GM19455 (cell line): ENCODE measurements around the gene TTC34.
"Not testable (repeated sequence)": the region's sequence is repeated elsewhere in the genome, so short reads cannot be mapped to it uniquely, and the experiment has no call there.

Experiments used
- ATAC-seq: cut with Tn5 transposase; IDR thresholded peaks from one replicate; pipeline ENCODE4 v1.9.1; 2021; ENCODE audit not compliant: unreplicated experiment

The TTC34 gene

DNA sequence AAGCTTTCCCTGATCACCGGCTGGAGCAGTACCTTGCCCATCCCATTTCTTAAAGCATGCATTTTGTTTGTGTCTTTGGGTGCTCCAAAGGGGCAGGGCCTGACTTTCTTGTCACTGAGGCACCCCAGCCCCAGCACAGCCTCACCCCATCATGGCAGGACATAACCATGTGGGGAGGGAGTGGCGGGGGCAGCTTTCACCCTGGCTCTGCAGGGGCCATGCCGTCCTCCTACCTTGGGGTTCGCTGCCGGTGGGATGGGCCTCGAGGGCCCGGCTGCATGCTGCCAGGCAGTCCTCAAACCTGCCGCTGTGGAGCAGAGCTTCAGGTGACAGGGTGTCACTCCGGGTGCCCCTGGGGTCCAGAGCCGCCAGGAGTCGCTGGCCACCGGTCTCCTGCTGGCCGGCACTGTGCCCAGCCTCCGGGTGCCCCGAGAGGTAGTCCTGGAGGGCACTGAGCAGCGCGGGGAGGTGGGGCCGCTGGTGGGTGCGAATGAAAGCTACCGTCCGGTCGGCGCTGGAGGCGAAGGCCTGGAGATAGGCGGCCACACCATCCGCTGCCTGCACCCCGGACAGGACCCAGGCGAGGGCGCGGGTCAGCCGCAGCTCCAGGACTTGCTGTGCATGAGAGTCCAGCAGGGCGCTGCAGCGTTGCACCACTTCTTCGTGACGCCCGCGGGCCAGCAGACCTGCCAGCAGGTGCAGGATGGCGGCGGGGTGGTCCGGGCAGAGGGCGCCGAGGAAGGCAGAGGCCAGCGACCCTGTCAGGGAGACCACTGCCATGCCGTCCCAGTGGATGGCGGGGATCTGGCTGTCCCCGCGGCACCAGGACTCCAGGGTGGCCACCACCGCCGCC lies 1.5 kb downstream of the TTC34 start:
- ATAC-seq: no peak

DNA sequence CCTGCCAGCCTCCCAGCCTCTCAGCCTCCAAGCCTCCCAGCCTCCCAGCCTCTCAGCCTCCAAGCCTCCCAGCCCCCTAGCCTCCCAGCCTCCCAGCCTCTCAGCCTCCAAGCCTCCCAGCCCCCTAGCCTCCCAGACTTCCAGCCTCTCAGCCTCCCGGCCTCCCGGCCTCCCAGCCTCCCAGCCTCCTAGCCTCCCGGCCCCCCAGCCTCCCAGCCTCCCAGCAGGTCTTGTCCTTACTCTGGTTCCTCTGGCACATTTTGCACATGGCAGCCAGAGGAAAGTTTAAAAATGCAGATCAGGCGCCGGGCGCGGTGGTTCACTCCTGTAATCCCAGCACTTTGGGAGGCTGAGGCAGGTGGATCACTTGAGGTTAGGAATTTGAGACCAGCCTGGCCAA lies 2.5 kb downstream of the TTC34 start:
- not testable (repeated sequence) for ATAC-seq

DNA sequence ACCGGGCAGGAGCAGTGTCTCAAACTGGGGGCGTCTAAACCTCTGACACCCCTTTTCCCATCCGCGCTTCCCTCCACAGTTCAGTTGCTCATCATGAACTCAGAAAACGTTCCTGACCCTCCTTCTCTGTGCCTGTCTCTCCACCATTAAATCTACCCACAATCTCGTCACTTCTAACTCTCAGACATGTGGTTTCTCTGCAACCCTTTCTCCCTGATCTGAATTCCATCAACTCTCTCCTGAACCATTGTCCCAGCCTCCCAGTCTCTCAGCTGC lies 3.8 kb downstream of the TTC34 start:
- ATAC-seq: no peak

DNA sequence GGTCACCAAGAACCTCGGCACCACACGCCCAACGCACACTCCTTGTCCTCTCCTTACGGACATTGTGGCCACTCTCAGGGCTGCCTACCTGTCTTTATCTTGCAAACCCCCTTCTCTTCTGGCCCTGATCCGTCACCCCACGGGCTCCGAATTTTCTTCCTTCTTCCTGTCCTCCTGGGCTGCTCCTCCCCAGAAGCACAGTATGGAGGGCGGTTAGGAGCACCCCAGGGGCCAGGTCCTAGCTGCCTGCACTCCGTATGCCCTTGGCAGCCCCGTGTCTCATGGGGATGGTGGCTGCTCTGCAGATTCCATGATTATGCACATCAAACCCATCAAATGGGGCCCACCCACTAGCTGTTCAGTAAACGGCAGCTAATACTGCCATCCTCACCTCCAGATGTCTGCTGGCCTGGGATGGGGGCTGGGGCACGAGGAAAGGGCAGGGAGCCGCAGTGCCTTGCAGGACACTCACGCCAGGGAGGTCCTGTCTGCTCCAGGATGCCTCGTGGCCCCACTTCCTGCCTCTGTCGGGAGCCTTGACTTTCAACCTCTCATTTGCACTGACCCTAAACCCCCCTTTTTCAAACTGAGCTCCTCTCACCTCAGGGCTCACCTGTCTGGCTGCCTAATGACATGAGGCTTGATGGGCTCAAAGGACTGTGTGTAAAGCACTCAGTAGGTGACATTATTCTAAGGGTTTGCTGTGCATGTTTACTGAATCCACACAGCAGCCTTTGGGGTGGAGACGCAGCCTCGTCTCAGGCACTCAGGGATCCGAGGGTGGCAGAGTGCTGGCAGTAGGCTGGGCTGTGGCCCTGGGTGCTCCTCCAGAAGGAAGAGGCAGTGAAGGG lies 4.4 kb downstream of the TTC34 start:
- ATAC-seq: no peak

DNA sequence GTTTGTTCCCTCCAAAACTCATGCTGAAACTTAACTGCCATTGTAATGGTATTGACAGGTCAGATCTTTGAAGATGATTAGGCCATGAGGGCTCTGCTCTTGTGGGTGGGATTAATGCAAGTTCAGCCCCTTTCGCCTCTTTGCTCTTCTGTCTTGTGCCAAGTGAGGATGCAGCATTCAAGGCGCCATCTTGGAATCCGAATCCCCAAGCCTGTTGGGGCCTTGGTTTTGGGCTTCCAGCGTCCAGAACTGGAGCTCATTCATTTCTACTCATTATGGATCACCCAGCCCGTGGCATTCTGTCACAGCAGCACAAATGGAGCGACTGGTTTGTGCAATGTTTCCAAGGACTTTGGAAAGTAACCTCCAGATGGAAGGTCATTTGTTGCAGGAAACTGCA lies 5.6 kb downstream of the TTC34 start:
- ATAC-seq: no peak

DNA sequence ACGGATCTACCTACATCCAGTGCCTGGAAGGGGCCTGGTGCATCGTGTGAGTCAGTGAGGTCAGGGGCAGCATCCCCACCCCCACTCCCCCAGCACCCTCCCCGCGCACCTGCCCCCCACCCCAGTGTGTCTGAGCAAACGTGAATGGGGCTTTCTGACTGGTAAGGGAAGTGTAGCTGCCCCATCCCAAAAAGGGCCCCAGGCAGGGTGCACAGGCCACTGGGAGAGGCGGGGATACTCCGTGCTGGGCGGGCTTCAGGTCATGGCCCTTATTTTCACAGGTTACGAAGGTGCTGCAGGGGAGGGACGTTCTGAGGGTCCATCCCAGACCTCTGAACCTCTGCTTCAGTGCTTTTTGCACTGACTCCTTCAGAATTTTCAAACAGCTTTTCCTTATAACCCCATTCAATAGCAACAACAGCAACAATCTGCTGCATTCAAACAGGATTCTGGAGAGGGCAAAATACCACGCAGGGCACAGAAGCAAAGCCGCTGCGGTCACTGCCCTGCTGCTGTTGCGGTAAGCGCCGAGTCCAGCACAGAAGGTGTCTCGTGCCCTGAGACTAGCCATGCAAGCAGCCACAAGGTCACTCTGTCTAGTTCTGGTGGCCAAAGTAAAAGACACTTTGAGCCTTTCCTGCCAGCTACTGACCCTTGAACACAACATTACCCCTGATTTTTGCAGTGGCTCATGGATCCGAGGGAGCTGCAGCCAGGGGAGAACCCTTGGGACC lies 10.3 kb downstream of the TTC34 start:
- ATAC-seq: no peak

DNA sequence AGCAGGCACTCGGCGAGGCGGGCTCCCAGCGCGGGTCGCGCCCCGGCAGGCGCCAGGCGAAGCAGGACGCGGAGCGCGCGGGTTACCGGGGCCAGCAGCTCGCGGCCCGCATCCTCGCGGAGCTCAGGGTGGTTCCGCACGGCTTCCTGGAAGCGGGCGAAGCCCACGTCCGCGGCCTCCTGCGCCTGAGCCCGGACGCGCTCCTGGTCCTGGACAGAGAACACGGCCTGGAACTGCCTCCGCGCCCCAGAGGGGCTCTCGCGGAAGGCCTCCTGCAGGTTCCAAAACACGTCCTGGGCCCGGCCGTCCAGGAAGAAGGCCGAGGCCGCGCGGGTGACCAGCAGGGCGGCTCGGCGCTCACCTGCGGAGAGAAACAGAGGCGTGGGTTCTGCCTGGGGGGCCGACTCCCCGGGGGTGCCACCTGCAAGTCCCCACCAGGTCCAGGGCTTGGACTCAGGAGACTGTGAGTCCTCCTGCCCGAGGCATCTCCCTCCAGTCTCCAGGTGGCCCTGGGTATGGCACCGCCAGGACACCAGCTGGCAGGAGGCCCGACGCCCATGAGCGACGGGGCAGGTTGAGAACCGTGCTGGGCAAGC lies 11.4 kb downstream of the TTC34 start:
- ATAC-seq: no peak

DNA sequence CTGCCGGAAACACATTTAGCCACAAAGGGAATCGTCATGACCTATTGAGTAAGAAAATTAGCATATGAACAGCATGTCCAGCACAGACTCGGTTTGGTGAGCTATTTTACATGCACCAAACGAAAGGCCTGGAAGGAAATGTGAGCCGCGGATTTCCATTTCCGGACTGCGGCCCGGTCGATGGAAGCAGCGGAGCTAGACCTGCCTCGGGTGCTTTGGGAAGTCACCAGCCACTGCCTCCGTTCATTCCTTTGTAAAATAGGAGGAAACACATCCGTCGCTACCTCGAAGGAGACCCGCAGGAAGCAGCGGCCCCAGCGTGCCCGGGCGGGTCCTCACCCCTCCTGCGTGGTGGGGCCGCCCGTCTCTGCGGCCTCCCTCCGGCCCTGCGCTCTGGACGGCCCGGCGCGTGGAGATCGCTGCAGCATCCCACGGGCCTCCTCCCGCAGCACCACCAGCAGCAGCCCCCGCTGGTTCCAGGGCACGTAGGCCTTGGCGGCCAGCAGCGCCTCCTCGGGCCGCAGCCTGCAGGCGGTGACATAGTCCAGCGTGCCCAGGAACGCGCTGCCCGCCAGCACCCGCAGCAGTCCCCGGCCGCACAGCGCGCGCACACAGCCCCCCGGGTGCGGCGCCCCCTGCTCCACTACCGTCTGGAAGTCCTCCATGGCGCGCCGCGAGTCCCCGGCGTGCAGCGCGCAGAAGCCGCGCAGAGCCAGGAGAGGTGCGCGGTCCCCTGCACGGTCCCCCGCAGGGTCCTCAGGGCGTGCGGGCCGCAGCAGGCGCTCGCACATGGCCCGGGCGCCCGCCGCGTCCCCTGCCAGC lies 12.1 kb downstream of the TTC34 start:
- ATAC-seq: no peak

DNA sequence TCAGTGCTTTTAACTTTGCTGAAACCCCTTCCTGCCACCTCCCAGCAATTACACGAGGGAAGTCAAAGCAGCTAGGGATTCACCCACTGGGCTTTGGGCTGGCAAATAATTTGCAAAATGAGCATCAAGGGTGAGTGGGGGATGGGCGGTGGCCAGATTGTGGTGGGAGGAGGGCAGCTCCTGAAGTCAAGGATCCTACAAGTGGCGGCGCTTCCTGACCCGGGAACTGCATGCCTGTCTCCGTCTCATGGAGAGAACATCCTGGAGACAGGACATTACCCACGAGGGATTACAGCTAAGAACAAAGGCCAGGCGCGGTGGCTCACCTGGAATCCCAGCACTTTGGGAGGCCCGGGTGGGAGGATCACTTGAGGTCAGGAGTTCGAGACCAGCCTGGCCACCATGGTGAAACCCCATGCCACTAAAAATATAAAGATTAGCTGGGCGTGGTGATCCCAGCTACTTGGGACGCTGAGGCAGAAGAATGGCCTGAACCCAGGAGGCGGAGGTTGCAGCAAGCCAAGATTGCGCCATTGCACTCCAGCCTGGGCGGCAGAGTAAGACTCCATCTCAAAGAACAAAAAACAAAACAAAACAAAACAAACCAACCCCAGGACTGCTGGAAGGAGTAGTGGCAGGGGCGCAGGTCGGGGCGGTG lies 12.9 kb downstream of the TTC34 start:
- ATAC-seq: no peak

DNA sequence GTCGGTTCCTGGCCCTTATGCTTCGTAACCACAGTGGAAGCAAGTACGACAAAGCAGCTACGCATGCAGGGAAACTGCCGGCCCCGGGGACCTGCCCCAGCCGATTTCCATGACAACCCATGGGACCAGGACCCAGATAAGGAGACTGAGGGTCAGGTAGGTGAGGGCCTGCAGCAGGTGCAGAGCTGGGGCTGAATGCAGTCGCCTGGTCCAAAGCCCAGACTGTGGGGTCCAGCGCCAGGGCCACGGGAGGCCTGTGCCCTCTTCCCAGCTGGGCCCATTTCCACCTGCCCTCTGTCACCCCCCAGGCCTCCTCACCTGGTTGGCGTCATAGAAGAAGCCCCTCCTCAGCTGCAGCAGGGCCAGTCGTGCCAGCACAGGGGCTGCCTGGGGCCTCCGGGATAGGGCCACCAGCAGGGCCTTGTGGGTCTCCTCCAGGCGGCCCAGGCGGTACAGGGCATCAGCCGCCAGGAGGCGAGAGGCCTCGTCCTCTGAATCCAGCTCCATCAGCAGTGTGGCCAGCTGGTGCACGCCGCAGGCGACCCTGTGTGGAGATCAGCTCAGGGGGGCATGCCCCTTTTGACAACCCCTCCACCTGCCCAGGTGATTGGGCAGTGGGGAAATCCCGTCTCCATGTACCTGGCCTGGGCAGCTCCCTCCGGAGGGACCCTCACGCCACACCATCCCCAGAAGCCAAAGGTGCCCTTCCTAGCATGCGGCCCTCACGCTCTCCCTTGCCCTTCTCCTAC lies 14.2 kb downstream of the TTC34 start:
- no peak for ATAC-seq

DNA sequence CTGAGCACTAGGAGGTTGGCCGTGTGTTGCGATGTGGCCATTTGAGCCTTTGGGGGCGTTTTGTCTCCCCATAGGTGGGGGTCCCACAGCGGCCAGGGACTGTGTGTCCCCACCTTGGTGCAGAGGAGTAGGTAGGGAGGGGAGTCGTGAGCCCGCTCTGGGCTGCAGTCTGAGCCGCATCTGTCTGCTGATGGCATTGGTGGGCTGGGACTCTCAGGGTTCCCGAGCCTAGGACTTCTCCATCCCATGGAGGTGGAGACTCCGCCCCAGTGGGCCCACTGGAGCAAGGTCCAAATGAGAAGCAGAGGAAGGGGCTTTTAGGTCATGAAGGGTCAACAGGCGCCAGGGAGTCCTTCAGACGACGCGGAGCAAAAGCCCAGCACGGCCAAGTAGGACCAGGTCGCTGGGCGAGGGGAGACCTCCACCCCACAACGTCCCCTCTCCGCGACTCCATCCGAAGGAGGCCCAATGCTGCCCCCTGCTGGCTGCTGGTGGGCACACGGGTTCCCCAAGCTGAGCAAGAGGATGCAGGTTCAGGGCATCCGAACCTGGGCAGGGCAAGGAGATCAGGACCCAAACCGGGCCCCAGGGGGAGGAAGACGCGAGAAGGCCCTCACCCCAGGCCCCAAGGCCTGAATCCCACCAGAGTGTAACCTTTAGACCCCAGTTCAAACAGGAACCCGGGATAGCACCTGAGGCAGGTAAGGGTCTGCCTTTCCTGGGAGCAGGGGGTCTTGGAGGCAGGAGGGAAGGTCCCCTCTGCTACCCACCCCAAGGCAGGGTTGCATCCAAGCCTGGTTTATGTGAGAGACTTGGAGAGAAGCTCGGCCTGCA lies 14.9 kb downstream of the TTC34 start:
- no peak for ATAC-seq

DNA sequence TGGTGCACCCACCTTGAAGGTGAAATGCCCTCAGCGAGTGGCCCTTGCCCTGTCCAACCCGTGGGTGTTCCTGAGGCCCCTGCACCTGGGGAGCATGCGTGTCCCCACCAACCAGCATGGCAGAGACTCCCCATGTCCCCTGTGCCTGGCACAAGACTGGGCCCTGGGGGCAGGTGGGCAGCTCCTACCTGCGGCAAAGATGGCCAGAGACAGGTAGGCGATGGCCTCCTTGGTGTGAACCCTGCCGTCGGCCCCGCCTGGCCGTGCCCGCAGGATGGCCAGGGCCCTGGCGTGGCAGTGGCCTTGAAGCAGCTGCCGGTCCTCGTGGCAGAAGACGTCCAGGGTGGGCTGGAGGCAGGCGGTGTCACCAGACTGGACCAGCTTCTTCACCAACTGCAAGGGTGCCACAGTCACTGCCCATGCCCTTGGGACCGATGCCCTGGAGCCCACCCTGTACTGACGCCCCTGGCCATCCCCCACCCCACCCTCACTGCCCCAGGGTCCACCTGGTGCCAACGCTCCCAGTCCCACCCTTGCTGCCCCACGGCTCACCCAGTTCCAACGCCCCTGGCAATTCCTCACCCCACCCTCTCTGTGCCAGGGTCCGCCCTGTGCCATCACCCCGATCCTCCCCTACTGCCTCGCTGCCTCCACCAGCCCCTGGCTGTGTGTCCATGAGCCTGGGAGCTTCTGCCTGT lies 15.7 kb downstream of the TTC34 start:
- no peak for ATAC-seq

DNA sequence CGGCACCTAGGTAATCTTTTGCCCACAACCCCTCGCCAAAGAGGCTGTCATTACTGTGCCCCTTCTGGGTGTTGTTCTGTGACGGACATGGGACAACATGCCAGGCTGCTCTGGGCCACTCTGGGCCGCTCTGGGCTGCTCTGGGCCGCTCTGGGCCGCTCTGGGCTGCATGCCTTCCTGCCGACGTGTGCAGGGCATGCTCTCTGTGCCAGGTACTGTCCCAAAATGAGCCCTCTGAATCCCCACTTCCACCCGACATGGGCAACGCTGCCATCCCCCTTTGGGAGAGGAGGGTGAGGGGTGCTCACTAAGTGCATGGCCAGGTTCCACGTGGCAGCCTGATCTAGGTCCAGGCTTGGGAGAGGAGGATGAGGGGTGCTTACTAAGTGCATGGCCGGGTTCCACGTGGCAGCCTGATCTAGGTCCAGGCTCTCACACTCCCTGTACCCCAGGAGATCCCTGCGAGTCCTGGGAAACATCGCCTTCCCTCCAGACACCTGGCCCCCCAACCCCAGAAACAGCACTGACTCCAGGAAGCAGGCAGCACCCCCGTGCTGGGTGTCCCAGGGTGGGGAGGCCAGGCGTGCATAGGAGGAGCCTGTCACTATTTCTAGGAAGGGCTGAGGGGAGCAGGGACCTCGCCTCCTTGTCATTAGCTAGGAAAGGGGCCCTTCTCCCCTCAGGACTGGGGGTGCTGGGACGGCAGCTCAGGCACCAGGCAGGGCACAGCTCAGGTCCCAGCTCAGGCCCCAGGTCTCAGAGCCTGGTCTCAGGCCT lies 16.5 kb downstream of the TTC34 start:
- no peak for ATAC-seq

DNA sequence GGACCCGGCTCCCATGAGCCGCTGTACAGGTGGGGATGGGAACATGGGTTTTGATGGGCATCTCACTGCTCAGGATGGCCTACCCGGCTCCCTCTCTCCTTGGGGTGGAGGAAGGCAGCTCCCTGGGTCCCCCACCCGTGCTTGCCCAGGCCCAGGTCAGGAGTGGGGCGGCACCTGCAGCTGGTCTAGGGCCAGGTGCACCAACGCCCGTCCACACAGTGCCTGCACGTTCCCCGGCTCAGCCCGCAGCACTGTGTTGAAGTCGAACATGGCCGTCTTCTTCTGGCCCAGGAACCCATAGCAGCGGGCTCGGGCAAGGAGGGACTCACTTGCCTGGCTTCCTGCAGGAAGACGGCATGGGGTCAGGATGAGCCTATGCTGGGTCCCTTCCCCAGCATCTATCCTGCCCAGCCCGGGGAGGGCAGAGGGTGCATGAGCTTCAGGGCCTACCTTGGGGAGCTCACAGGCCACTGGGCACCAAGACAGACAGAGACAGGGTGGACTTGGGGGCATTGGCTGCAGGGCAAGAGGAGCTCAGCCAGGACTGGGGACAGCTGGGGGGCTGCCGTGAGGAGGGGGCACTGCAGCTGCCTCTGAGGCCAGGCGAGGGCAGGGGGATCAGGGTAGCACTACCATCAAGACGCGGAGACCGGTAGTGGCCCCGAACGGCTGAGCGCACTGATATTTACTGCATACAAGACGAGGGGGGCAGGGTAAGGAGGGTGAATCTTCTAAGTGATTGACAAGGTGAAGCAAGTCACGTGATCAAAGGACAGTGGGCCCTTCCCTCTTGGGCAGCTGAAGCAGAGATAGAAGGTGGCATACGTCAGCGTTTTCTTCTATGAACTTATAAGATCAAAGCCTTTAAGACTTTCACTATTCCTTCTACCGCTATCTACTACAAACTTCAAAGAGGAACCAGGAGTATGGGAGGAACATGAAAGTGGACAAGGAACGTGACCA lies 17.8 kb downstream of the TTC34 start:
- ATAC-seq: no peak

DNA sequence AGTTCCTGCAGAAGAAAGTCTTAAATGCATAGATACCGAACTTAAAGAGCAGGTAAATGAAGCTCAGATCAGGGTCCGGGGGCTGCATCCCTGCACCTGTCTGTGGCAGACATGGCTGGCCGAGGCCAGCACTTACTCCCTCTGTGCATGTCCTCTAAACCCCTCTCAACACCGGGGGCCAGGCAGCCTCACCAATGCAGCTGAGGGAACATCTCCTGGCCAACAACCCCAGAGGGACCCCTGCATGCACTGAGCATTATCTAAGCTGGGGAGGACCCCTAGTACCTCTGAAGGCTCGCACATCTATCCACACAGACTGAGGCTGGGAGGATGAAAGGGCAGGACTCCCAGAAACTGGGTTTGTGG lies 18.4 kb downstream of the TTC34 start:
- ATAC-seq: no peak

DNA sequence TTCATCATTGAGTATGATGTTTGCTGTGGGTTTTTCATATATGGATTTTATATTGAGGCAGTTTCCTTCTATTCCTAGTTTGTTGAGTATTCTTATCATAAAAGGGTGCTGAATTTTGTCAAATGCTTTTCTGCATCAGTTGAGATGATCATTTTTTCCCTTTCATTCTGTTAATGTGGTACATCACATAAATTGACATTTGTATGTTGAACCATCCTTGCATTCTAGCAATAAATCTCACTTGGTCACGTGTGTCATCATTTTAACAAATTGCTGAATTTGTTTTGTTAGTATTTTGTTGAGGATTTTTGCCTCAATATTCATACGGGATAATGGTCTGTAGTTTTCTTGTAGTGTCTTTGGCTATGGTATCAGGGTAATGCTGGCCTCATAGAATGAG lies 19.9 kb downstream of the TTC34 start:
- no peak for ATAC-seq
